ENCODE data around the gene CREB5. TPM values are rescaled to one million over a fixed set of nuclear protein-coding genes. Genes with fewer than 3 reads are reported as not detected.

Gene CREB5
- total and polyA plus RNA-seq, 9 donors = 0.71 to 15.0 (median 2.7) TPM

- no peak overlapping the region for H3K27ac ChIP-seq
- intact Hi-C loops (cut with DNase I) = no loop called here
- WGBS, 3 donors = 89 to 100% (median 92%) methylated on average over 1 of the region's 1 CpG
These were observed 290.9 kb downstream of the CREB5 start for GRCh38 chr7:28703037-28703765.

GRCh38 chr7:28704706-28705105 is 292.4 kb downstream of the CREB5 start:
- intact Hi-C loops (cut with DNase I) = no loop called here
- no peak for DNase-seq

More at GRCh38 chr7:28703037-28703765, 290.9 kb downstream of the CREB5 start:
- no peak for TF ChIP-seq CTCF (IDR thresholded peaks at IDR 0.05)
- no peak for TF ChIP-seq EP300 (IDR thresholded peaks at IDR 0.05)
- no peak for TF ChIP-seq POLR2A (IDR thresholded peaks at IDR 0.05)
- Histone ChIP-seq H3K4me1 (ENCODE audit: insufficient read depth) (no peaks in the 10 kb centered on the region), H3K36me3 (no peaks in the 10 kb centered on the region), H3K4me3 (no peak overlapping the region), H3K9me3 (no peaks in the 10 kb centered on the region), H3K27me3 (no peaks in the 10 kb centered on the region)
- no peak for DNase-seq

GRCh38 chr7:28705350-28705749 is 293.0 kb downstream of the CREB5 start:
- Histone ChIP-seq H3K4me3 (no peak overlapping the region), H3K4me1 (ENCODE audit: insufficient read depth) (no peaks in the 10 kb centered on the region), H3K27ac (no peak overlapping the region), H3K27me3 (no peaks in the 10 kb centered on the region), H3K36me3 (no peaks in the 10 kb centered on the region), H3K9me3 (no peaks in the 10 kb centered on the region)
- intact Hi-C loops (cut with DNase I) = no loop called here
- no peak for DNase-seq
- TF ChIP-seq EP300 (IDR thresholded peaks at IDR 0.05) (no peak), POLR2A (IDR thresholded peaks at IDR 0.05) (no peak), CTCF (IDR thresholded peaks at IDR 0.05) (no peak)
- 92 to 96% (median 94%) methylated on average over 2 of the region's 2 CpGs for WGBS, 3 donors

More at GRCh38 chr7:28704706-28705105, 292.4 kb downstream of the CREB5 start:
- Histone ChIP-seq H3K9me3 (no peaks in the 10 kb centered on the region), H3K27ac (no peak overlapping the region), H3K27me3 (no peaks in the 10 kb centered on the region), H3K4me1 (ENCODE audit: insufficient read depth) (no peaks in the 10 kb centered on the region), H3K4me3 (no peak overlapping the region), H3K36me3 (no peaks in the 10 kb centered on the region)
- 97% methylated on average over 3 of the region's 3 CpGs for WGBS, 3 donors
- TF ChIP-seq POLR2A (IDR thresholded peaks at IDR 0.05) = no peak
- no peak for TF ChIP-seq CTCF (IDR thresholded peaks at IDR 0.05)
- TF ChIP-seq EP300 (IDR thresholded peaks at IDR 0.05) = no peak

- Histone ChIP-seq H3K9me3 (no peaks in the 10 kb centered on the region), H3K27me3 (no peaks in the 10 kb centered on the region), H3K27ac (no peak overlapping the region), H3K4me3 (no peak overlapping the region), H3K4me1 (ENCODE audit: insufficient read depth) (no peaks in the 10 kb centered on the region), H3K36me3 (no peaks in the 10 kb centered on the region)
- 68 to 77% (median 69%) methylated on average over 1 of the region's 1 CpG for WGBS, 3 donors
- intact Hi-C loops (cut with DNase I) = no loop called here
- DNase-seq = no peak
- no peak for TF ChIP-seq EP300 (IDR thresholded peaks at IDR 0.05)
- TF ChIP-seq POLR2A (IDR thresholded peaks at IDR 0.05) = no peak
- no peak for TF ChIP-seq CTCF (IDR thresholded peaks at IDR 0.05)
These were observed 294.3 kb downstream of the CREB5 start for GRCh38 chr7:28706584-28706983.

Data from ovary (tissue), 9 donors.